Measurements from ENCODE around the gene TASP1. TPM values are rescaled to one million over a fixed set of nuclear protein-coding genes. Genes with fewer than 3 reads are reported as not detected.
A peak's percentile ranks its signal among the peaks of the same experiment; 100 is the strongest.

Gene TASP1
- total RNA-seq, 2 donors from 2014 or later = 5.2 to 7.2 TPM

- no peak for DNase-seq (ENCODE audit: low spot score)
- no peaks in the 10 kb centered on the region for H3K27me3 ChIP-seq
- no peak overlapping the region for H3K27ac ChIP-seq
- no peaks in the 10 kb centered on the region for H3K4me1 ChIP-seq
- H3K9me3 ChIP-seq = no peaks in the 10 kb centered on the region
- TF ChIP-seq CTCF (IDR thresholded peaks at IDR 0.05) = no peak
- no peak overlapping the region for H3K4me3 ChIP-seq
- no peaks in the 10 kb centered on the region for H3K36me3 ChIP-seq
Measured at GRCh38 chr20:13554076-13554475, 84.7 kb downstream of the TASP1 start.

- Histone ChIP-seq H3K27me3 (no peaks in the 10 kb centered on the region), H3K9me3 (no peaks in the 10 kb centered on the region), H3K4me3 (no peak overlapping the region), H3K4me1 (no peaks in the 10 kb centered on the region), H3K36me3 (no peaks in the 10 kb centered on the region), H3K27ac (no peak overlapping the region)
- TF ChIP-seq CTCF (IDR thresholded peaks at IDR 0.05) = no peak
- DNase-seq (ENCODE audit: low spot score) = no peak
Measured at GRCh38 chr20:13552061-13552460, 86.7 kb downstream of the TASP1 start.

GRCh38 chr20:13549451-13549850 is 89.3 kb downstream of the TASP1 start:
- no peak overlapping the region for H3K4me3 ChIP-seq
- no peak for DNase-seq (ENCODE audit: low spot score)

GRCh38 chr20:13546497-13547131 is 92.1 kb downstream of the TASP1 start:
- TF ChIP-seq CTCF (IDR thresholded peaks at IDR 0.05) = peak; percentile 81 to 89
- no peaks in the 10 kb centered on the region for H3K36me3 ChIP-seq
- no peak overlapping the region for H3K4me3 ChIP-seq
- DNase-seq (ENCODE audit: low spot score) = peak; percentile 83
- H3K4me1 ChIP-seq = no peaks in the 10 kb centered on the region
- H3K9me3 ChIP-seq = no peaks in the 10 kb centered on the region
- no peaks in the 10 kb centered on the region for H3K27me3 ChIP-seq
- H3K27ac ChIP-seq = no peak overlapping the region

More at GRCh38 chr20:13549451-13549850, 89.3 kb downstream of the TASP1 start:
- TF ChIP-seq CTCF (IDR thresholded peaks at IDR 0.05) = no peak
- Histone ChIP-seq H3K27ac (no peak overlapping the region), H3K36me3 (no peaks in the 10 kb centered on the region), H3K4me1 (no peaks in the 10 kb centered on the region), H3K27me3 (no peaks in the 10 kb centered on the region), H3K9me3 (no peaks in the 10 kb centered on the region)

GRCh38 chr20:13545790-13546189 is 92.9 kb downstream of the TASP1 start:
- TF ChIP-seq CTCF (IDR thresholded peaks at IDR 0.05) = no peak
- no peaks in the 10 kb centered on the region for H3K9me3 ChIP-seq
- no peak overlapping the region for H3K27ac ChIP-seq
- no peak overlapping the region for H3K4me3 ChIP-seq
- DNase-seq (ENCODE audit: low spot score) = no peak
- no peaks in the 10 kb centered on the region for H3K36me3 ChIP-seq
- no peaks in the 10 kb centered on the region for H3K4me1 ChIP-seq
- no peaks in the 10 kb centered on the region for H3K27me3 ChIP-seq

- H3K36me3 ChIP-seq = no peaks in the 10 kb centered on the region
- no peaks in the 10 kb centered on the region for H3K9me3 ChIP-seq
- H3K4me1 ChIP-seq = no peaks in the 10 kb centered on the region
- H3K27me3 ChIP-seq = no peaks in the 10 kb centered on the region
- H3K27ac ChIP-seq = no peak overlapping the region
- DNase-seq (ENCODE audit: low spot score) = no peak
- H3K4me3 ChIP-seq = no peak overlapping the region
- no peak for TF ChIP-seq CTCF (IDR thresholded peaks at IDR 0.05)
Measured at GRCh38 chr20:13543783-13544182, 94.9 kb downstream of the TASP1 start.
